Measurements from ENCODE around the gene ZDHHC11B.
"Not testable (repeated sequence)": the region's sequence is repeated elsewhere in the genome, so short reads cannot be mapped to it uniquely, and the experiment has no call there.

Gene ZDHHC11B

DNA sequence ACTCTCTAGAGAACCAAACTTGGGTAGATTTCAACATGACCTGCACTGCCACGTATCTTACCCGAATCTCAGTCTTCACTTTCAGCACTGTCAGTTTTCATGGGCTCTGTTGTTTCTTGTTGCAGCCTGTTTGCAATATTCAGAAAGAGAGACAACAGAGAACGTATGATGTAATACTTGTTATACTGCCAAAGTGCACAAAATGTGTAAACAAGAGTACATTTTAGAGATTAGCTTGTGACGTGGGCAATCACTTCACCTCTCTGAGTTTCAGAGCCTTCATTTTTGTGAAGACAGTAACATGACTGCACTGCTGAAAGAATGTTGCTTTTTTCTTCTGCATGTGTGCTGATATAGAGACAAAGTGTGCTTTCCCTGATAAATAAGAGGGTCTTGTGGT, 67.8 kb downstream of the ZDHHC11B start:
- not testable (repeated sequence) for DNase-seq (ENCODE audit: low spot score)

DNA sequence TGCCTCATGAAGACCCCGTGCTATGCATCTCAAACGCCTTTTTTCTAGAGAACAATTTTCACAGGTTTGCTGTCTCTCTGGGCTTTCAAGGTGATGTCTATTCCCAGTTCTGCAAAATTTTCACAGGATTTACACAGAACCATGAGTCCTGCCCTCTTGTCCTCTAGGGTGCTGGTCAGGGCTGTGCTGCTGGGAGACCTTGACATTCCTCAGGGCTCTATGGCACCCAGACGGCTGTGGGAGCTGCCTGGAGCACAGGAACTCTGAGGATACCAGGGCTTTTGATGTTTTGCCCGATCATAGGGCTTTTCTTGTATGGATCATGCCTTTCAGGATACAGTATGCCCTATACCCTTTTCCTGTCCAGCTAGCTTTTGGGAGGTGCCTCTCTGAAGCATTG, 68.9 kb downstream of the ZDHHC11B start:
- DNase-seq (ENCODE audit: low spot score): not testable (repeated sequence)

DNA sequence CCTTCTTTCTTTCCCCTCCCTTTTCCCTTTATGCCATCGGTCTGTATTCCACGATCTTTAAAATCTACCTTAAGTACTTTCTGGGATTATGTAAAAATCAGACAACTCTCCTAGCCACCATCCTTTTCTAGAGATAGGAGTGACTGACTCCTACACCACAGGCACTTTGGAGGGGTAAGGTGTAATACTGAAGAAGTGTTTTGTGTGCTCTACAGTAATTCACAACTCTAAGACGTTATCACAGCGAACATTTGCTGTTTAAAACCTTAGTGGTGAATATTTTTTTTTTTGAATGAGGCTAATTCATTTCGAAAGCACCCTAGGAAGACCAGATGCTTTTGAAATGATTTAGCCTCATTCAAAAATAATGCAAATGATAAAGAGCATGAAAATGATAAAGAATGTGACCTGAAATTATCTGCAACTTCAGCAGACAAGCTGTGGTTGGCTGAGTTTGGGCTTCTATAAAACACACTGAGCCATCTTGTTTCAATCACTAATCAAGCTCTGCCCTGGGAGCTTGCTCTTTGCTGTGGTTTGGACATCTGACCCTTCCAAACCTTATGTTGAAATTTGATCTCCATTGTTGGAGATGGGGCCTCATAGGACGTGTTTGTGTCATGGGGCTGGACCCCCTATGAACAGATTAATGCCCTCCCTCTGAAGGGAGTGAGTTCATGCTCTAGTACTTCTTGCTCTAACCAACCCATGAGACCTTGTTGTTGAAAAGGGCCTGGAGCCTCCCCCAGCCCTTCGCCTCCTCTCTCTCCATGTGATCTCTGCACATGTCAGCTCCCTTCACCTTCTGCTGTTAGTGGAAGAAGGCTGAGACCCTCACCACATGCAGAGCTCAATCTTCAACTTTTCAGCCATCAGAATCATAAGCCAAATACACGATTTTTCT, 70.1 kb downstream of the ZDHHC11B start:
- not testable (repeated sequence) for DNase-seq (ENCODE audit: low spot score)

DNA sequence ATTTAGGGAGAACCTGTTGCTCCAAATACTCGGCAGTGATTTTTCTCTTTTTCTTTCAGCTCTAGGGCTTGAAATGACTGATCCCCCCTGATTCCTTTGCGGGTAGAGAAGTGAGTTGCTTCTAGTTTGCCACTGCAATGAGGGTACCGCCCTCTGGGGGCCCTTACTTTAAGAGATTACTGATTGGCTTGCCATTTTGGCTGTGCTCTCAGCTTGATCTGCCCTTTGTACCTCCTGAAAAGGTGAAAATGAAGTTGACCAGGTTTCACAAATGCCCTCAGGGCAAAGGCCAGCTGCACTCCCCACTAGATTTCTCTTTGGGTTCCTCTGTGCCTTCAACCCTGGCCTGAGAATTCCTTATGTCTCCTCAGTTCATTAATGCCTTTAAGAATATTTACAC, 70.8 kb downstream of the ZDHHC11B start:
- DNase-seq (ENCODE audit: low spot score): not testable (repeated sequence)

DNA sequence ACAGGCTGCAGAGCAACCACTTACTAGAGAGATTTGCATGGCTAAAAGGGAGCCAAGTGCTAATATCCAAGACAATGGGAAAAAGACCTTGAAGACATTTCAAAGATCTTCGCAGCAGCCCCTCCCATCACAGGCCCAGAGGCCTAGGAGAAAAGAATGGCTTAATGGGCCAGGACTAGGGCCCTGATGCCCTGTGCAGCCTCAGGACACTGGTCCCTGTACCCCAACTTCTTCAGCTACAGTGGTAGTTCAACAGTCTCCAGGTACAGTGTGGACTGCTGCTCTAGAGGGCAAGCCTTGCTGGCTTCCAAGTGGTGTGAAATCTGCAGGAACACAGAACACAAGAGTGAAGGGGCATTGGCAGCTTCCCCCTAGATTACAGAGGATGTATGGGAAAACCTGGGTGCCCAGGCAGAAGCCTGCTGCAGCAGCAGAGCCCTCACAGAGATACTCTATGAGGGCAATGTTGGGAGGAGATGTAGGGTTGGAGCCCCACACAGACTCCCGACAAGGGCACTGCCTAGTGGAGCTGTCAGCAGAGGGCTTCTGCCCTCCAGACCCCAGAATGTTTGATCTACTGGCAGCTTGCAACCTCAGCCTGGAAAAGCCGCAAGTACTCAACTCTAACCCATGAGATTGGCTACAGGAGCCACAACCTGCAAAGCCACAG, 75.5 kb downstream of the ZDHHC11B start:
- not testable (repeated sequence) for DNase-seq (ENCODE audit: low spot score)

DNA sequence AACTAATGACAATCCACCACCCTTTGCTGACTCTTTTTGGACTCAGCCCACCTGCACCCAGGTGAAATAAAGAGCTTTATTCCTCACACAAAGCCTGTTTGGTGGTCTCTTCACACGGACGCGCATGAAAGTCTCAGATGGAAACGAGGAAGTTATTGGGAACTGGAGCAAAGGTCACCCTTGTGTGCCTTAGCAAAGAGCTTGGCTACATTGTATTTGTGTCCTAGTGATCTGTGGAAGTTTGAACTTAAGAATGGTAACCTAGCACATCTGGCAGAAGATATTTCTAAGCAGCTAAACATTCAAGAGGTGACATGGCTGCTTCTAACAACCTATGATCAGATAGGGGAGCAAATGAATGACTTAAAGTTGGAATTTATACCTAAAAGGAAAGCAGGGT, 76.2 kb downstream of the ZDHHC11B start:
- not testable (repeated sequence) for DNase-seq (ENCODE audit: low spot score)

DNA sequence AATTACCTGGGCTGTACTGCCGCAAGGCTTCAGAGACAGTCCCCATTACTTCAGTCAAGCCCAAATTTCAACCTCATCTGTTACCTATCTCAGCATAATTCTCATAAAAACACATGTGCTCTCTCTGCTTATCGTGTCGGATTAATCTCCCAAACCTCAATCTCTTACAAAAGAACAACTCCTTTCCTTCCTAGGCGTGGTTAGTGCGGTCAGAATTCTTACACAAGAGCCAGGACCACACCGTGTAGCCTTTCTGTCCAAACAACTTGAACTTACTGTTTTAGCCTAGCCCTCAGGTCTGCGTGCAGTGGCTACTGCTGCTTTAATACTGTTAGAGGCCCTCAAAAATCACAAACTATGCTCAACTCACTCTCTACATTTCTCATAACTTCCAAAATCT, 78.4 kb downstream of the ZDHHC11B start:
- DNase-seq (ENCODE audit: low spot score): not testable (repeated sequence)

DNA sequence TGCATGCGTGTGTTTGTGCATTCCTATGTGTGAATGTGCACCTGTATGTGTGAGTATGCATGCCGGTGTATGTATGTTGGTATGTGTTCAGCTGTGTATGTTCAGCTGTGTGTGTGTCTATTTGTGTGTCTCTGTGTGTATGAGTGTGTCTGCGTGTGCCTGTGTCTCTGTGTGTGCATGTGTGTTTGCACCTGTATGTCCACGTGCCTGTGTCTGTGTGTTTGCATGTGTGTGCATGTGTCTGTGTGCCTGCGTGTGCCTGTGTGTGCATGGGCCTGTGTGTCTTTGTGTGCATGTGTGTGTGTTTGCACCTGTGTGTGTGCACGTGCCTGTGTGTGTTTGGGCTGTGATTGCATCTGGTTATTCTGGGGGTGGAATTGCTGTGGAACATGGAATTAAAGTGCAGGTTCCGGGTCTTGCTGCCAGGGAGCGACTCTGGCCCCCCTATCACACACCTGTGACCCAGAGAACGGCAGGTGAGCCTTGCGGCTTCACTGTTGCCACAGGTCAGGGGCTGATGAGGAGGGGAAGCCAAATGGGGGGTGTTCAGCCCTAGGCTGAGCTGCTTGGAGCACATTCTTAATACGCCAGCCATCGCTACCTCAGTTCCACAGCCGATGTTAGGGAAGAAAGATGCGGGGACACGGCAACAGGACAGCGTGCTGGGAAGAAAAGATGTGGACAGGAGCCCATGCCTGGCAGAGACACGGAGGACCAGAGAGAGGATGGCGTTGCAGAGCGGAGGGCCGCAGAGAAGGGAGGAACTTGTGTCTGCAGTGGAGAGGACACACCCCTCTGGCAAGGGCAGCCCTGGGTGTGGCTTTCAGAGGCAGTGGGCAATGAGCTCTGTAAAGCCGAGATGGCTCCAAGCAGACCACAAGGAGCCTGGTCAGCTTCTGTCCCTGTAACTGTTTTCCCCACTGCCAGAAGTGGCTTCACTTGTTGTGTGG, 87.5 kb downstream of the ZDHHC11B start:
- not testable (repeated sequence) for DNase-seq (ENCODE audit: low spot score)

DNA sequence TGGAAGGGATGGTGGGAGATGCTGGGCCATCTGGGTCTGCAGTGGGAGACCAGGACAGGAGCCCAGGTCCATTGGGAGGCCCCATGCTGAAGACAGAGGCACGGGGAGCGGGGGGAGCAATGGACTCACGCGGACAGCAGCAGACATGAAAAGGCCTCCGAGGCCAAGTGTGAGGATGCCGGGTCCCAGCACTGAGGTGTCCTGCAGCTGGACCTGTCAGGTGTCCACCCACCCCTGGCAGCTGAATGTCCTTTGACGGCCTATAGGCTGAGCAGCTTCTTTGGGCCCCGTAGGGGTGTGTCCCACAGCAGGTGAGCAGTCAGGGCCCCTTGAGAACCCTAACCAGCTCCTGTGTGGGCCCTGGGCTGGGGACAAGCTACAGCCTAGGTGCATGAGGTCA, 88.3 kb downstream of the ZDHHC11B start:
- DNase-seq (ENCODE audit: low spot score): not testable (repeated sequence)

DNA sequence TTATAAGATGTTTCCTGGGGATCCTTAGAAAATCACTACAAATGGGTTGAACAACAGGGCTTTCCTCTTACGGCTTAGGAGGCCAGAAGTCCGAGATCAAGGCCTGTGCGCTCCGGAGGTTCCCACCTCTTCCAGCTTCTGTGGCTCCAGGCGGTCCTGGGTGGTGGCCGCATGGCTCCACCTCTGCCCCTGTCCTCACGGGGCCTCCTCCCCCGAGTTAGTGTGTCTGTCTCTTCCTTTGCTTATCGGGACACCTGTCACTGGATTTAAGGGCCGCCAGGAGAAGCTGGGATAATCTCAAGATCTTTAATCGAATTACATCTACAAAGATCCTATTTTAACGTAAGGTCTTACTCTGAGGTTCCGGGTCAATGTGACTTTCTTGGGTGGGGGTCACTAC, 89.1 kb downstream of the ZDHHC11B start:
- not testable (repeated sequence) for DNase-seq (ENCODE audit: low spot score)

DNA sequence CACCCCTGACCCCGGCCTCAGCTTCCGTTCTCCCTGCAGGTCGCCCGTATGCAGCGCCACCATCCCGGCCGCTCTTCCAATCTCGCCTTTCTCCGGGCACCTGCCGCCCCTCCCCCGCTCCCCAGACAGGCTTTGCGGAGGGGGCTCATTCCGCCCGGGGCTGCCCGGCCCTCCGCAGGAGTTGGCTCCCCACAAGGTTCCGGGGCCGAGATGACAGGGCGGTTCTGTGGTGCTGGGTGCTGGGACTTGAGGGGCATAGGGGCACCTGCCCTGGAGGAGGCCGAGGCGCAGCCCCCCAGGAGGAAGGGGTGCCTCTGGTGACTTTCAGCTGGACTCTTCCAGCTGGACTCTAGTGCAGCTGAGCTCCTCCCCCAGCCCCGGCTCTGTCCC, 90.5 kb downstream of the ZDHHC11B start:
- DNase-seq (ENCODE audit: low spot score): not testable (repeated sequence)

DNA sequence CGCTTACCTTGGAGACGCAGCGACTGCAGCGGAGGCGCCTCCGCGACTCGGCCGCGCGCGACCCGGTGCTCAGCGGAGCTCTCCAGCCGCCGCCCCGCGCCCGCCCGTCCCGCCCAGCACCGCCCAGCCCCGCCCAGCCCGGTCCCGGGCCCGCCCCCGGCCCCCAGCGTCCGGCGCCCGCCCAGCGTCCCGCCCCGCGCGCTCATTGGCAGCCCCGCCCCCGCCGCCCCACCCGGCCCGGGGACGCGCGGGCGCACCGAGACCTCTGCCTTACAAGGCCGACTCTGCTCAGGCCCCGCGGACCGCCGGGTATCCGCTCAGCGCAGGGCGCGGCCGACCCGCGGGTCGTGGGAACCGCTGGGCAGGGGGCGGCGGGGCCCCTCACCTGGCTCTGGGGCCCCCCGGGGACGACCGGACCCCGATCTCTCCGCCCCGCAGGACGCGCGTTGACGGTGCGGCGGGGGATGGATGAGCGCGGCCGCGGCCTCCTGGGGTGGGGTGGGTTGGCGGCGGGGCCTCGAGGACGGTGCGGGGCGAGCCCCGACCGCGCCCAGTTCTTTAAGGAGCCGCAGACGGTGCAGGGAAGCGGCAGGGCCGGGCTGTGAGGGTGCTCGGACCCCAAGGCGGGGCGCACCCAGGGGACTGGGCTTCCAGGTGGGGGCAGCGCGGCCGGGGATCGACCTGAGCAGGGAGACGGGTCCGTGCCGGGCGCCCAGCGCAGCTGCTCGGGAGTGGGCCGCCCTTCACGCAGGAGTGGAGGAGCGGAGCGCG, 91.1 kb downstream of the ZDHHC11B start, which contains the start of gene TPPP:
Gene TPPP (minus strand): TSS at position 82 of the 771 bp plus-strand sequence. CDS start 15,292 bp downstream, outside the sequence.
- peak; percentile 87 for DNase-seq (ENCODE audit: low spot score)

DNA sequence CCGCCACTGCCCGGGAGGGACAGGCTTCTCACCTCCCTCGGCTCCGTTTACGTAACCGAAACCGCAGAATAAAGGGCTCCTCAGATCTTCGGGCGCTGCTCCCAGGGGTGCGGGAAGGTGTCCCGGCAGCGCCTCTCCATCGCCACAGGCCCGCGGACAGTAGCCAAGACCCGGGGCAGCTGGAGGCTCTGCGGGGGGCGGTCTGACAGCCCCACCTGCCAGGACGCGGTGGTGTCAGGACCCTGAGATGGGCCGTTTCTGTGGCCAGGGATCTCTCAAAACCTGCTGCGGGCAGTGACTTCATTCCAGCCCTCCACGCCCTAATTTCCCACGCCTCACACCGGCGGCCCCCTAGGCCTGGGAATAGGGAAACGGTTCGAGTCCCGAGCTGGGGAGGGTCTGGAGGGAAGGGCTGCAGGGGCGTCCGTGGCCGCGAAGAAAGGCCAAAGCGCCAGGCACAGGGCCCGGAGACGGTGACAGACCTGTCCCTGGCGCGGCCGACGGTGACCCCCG, 91.9 kb downstream of the ZDHHC11B start:
- not testable (repeated sequence) for DNase-seq (ENCODE audit: low spot score)

DNA sequence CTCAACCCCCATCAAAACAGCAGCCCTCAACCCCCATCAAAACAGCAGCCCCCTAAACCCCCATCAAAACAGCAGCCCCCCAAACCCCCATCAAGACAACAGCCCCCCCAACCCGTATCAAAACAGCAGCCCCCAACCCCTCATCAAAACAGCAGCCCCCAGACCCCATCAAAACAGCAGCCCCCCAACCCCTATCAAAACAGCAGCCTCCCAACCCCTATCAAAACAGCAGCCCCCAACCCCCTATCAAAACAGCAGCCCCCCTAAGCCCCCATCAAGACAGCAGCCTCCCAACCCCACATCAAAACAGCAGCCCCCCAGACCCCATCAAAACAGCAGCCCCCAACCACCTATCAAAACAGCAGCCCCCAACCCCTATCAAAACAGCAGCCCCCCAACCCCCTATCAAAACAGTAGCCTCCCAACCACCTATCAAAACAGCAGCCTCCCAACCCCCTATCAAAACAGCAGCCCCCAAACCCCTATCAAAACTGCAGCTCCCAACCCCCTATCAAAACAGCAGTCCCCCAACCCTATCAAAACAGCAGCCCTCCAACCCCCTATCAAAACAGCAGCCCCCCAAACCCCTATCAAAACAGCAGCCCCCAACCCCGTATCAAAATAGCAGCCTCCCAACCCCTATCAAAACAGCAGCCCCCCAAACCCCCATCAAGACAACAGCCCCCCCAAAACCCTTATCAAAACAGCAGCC, 92.6 kb downstream of the ZDHHC11B start:
- DNase-seq (ENCODE audit: low spot score): no peak

DNA sequence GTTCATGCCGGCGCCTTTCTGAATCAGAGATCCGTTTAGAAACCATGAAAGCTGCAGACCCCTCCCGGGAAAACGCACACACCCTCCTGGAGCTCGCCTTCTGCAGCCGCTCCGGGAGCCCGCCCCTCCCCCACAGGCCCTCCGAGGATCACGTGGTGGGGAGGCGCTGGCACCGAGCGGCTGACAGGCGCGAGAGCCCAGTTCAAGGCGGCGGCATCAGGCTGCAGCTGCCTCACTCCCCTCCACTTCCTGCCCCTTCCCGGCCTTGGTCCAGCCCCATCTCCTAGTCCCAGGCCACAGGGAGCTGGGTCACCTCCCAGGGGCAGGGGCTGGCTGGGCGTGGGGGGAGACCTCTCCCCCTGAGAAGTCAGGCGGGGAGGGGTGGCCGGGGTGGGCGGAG, 93.5 kb downstream of the ZDHHC11B start:
- DNase-seq (ENCODE audit: low spot score): not testable (repeated sequence)

DNA sequence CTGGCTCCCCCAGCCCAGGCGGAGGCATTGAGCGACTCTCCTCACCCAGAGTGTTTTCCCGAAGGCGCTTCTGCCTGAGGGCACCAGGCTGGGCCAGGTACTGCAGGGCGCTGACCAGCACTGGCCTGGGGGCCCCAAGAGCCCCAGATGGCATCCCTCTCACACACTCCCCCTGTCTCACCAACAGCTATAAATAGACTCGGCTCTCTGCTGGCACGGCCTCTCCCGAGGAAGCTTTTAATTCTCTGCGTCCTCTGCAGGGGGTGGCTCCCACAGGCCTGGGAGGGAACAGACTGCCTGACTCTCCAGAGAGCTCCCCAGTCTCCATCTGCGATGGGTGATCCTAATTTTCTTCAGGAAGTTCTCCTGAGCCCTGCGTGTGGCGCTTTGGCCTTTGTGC, 94.2 kb downstream of the ZDHHC11B start:
- DNase-seq (ENCODE audit: low spot score): not testable (repeated sequence)

DNA sequence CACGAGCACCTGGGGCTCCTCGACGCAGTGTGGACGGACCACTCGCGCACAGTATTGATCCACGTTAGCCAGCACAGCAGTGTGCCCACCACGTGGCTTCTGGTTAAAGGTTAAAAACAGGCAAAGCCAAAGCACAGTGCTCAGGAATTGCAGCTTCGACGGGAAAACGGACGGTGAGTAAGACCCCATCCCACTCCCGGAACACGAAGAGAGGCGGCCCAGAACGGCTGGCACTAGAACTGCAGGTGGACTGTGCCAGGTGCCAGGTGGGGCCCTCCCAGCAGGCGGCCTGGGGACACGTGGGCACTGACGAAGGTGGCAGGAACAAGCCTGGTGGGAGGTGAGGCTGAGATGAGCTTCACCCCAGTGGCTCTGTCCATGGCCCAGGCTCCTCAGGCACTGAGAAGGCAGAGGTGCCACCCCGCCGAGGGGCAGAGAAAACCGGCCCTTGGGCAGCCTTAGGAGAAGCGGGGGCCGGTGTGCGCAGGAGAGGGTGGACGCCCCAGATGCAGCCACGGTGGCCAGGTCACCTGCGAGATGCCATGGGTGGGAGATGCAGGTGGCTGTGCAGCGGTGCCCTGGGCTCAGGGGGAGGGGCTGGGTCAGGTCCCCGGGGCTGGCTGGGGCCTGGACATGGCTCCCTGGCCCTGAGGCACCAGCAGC, 96.0 kb downstream of the ZDHHC11B start:
- DNase-seq (ENCODE audit: low spot score): not testable (repeated sequence)

DNA sequence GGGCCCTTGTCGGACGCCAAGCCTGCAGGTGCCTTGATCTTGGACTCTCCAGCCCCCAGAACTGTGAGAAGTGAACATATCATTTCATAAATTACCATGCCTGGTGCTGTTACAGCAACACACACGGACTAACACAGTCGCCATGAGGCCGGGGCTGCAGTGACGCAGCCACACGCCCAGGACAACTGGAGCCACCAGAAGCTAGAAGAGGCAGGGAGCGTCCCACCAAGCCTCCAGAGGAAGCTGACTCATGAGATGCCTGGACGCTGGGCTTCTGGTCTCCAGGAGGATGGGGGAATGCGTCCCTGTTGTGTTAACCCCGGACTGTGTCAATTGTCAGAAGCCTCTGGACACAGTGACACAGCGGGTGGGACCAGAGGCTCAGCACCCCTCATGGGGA, 97.6 kb downstream of the ZDHHC11B start:
- DNase-seq (ENCODE audit: low spot score): not testable (repeated sequence)

DNA sequence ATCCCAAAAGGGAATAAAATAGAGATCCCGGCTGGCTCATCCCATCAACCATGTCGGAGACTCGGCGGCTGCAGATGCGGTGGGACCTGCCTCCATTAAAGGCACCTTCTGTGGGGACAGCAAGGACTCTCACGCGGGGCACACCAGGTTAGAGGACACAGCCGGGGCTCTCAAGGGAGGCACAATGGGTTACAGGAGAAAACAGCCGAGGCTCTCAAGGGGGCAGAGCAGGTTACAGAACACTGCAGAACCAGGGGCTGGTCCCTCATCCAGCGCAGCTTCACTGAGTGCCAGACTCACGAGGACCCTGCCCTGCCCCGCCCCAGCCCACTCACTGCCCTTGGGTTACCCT, 98.4 kb downstream of the ZDHHC11B start:
- DNase-seq (ENCODE audit: low spot score): not testable (repeated sequence)
